Forelimb muscle (tissue), 1 donor: ENCODE measurements around the gene SMIM15. TPM values are rescaled to one million over a fixed set of nuclear protein-coding genes. Genes with fewer than 3 reads are reported as not detected.

ENCODE experiments used
- DNase-seq: peaks from one replicate; pipeline ENCODE4 v3.0.0-alpha.2; 2013; ENCODE audit warnings: low read depth
- polyA plus RNA-seq: library from polyadenylated mRNA; unstranded; fragments of 120-200 nt; gene quantifications from one replicate; pipeline ENCODE4 v1.2.1, GENCODE V29; 2013; ENCODE audit not compliant: insufficient read length

SMIM15 gene
- polyA plus RNA-seq, 1 donor = 28.9 TPM

DNA sequence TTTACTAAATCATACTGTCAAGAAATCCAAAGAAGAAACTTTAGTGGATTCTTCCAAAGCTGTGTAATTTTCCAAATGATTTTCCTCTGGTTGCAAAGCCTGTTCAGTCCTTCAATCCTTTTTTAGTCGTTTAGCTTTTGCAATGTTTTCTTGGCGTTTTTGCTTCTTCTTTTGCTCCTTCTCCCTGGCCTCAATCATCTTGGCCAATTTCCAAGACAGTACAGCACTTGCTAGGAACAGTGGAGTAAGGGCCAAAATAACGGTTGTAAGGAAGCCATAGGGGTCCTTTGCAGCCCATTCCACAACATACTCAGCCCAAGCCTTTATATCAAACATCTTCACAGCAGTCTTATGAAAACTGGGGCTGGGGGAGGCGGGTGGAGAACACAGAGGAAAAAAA lies 2.4 kb downstream of the SMIM15 start:
- DNase-seq = no peak

DNA sequence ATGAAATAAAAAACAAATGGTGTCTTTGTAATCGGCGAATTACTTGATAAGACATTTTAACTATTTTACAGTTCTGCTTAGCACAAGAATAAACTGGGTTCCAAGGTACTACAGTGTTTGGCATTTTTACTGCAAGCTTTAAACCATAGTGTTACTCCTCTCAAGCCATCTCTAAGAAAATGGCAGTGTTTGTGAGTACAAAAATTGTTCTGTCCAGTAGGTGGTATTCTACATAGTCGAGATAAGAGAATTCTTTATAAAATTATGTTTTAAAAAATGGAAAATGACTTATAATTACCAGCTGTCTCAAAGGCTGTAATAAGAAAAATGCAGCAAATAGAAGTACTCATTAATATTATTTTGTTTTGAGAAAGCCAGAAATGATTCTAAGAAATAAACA lies 3.2 kb downstream of the SMIM15 start:
- no peak for DNase-seq

DNA sequence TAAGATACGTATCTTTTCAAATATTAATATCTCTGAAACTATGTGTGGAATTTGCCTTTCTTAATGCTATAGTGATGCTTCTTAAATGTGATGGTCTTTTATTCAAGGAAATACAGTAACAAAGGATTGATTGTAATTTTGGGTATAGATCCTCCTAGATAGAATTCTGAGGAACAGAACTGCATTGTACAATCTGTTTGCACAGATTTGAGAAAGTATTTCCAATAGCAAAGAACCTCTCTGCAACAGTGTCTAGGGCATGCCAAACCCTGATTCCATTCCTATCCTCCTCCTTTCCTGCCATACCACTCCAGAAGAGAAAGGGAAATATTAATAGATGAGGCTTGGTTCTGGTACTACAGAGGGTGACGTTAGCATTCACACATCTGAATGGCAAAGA lies 10.4 kb downstream of the SMIM15 start:
- no peak for DNase-seq

DNA sequence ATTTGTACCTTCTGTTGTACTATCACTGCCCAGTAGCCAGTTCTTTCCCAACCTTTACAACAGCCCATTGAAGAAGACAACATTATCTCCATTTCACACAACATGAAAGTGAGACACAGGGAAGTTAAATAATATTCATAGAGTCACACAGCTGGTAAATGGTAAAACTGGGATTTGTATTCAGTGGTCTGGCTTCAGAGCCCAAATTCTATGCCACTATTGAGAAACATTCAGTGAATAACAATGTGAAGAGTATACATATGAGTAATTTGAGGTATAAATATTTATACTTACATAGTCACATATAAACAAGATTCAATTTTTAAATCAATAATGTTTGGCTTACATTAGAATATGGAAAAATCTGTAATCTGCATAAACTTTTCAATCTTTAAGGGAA lies 13.8 kb downstream of the SMIM15 start:
- no peak for DNase-seq

DNA sequence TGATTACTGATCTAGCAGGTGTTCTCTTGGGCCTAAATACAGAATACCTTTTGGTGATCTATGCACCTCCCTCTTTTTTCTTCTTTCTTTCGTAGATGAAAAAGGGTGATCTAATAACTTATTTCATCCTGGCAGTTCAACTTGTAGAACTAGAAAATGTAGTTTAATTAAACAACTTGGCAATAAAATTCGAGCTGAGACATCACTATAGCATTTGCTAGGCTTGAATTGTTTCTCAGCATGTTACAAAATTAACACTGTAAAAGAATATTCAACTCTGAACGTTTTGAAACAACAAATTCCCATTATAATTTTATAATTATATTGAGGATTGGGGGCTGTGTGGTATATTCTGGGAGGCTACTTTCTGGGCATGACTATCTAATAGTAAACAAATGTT lies 19.5 kb downstream of the SMIM15 start:
- no peak for DNase-seq

DNA sequence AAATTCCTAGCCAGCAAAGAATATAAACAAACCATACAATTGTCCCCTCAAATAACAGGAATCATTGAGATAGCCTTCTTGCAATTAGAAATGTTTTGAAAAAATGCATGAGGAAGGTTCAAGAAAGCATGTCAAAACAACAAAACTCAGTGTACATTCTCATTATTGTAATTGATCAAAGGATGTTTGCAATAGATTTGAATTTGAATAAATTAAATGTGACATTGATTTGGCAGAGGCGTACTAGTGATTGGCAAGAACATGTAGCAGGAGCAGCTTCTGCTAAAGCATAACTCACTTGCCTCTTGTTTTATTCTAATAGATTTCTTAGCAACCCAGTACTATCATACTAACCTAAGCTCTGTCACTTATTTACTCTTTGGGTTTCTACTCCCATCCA lies 19.9 kb downstream of the SMIM15 start:
- DNase-seq = no peak

DNA sequence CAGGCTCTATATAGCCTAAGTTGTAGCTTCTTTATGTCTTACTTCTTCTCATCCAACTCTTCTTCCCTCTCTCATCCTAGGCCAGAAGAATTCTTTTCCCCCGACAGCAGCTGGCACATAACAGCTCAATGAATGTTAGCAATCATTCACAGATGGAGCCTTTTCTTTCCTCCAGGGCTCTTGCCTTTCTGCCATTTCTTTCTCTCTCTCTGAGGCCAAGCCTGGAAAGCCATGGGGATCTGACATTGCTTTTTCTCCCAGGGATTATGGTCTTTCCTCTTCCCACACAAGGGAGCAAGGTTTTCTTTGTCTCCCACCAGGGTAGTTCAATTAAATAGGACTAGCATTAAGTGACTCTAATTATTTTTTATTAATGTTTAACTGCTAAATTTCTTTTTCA lies 20.5 kb downstream of the SMIM15 start:
- DNase-seq = no peak

DNA sequence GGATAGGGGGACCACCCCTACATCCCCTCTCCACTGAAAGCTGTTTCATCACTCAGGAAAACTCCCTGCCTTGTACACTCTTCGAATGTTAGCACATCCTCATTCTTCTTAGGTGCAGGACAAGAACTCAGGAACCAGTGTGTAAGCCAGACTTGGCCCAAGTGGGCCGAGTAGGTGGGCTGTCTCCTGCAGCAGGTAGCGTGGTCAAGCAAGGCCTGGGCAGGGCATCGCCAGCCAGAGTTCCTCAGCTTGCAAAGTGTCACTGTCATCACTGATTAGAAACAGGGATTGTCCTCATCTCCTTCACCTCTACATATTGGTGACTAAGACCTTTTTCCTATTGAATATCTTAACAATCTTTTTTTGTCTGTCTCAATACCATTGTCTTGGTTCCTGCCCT lies 22.3 kb downstream of the SMIM15 start:
- no peak for DNase-seq

DNA sequence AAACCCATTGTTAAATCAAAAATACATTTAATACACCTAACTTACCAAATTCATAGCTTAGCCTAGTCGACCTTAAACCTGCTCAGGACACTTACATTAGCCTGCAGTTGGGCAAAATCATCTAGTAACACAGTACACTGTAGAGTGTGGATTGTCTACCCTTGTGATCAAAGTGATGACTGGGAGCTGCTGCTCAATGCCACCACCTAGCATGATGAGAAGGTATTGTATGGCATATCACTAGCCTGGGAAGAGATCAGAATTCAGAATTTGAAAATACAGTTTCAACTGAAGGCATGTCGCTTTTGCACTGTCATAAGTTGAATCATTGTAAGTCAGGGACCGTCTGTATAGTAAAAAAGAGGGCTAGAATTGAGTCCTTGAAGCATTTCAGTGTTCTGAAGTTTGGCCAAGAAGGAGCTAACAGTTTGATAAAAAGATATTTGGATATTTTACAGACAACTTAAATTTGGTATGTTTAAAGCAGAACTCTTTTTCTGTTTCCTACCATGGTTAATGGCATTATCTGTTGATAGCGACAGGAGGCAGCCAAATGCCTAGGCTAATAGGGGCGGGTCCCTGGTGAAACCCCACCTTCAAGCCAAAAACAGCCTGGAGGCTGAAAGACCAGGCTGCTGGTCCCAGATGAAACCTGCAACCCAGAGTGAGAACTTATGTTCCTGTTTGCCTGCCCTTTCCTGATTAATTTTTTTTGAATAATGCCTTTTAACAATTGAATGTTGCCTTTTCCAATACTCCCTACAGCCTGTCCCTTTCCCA lies 23.0 kb downstream of the SMIM15 start:
- no peak for DNase-seq

DNA sequence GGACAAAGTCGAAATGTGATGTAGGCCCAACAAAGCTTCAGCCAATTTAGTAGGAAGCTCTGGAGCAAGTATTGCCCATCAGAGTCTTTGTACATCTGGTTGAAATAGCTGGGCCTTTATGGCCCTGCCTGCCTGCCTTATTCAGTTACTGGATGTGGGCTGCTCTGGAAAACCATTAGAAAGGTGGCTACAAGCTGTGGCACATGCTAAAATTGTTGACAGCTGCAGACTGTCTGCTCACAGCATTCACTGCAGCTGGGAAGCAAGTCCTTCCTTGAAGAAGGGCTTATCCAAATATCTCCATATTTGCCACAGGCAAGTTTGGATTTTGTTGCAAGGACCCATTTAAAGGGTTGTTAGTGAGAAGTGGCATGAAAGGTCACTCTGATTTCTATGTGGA lies 24.4 kb downstream of the SMIM15 start:
- DNase-seq = no peak

DNA sequence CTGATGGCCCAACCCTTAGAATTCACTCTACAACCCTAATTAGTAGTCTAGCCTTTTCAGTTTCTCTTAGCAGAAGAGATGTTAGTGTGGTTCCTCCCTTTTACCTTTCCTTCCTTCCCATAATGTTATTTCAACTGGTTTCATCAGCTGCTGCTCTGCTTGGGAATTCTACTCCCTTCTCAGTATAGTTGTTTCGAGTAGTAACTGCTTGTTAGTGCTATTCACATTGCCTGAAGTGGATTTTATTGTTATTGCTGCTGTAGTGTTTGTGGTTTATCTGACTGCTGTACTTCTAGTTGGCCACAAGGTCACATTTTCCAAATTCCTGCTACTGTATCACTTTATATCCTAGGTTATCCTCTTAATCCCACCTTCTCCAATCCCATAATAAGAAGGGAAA lies 29.7 kb downstream of the SMIM15 start:
- no peak for DNase-seq

DNA sequence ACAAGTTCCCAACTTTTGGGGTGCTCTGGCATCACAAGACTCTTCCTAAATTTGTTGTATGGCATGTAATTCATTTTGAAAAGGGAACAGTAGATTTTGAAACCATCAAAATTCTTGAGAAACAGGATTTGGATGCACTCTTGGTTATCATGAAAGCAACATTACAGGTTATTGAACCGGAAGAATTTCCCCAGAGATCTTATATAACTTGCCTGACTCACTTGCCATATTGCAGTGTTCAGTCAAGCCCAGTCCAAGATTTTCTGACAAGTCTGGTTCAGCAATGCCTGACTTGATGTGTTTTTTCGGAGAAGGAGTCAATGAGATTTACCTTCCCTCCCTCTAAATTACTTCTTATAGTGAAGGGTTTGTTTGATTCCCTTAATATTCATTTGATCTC lies 32.0 kb downstream of the SMIM15 start:
- DNase-seq = no peak

DNA sequence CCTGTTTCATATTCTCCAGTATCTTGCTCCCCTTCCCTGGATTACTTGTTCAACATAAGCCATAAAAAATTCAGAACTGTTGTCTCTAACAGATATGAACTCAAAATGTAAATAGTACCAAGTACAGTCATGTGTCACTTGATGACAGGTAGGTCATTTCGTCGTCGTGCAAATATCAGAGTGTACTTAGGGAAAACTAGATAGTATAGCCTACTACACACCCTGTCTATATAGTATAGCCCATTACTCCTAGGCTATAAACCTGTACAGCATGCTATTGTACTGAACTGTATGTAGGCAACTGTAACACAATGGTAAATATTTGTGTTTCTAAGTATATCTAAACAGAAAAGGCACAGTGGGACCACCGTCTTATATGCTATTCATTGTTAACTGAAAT lies 39.1 kb downstream of the SMIM15 start:
- no peak for DNase-seq

DNA sequence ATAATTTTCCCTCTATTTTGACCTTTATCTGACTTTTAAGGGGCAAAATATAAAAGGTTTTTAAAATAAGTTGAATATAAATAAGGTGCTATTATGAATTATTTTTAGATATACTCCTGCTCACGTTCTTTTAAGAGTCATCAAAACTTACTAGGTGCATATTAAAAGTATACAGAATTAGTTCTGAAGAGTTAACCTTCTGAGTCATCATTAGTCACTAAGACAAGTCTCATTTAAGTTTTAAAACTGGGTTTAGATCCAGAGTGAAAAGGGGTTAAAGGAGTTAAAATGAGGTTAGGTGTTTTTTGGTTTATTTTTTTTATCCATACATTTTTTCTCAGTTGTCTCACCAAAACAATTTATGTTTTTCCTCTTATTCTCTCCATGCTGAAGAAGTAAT lies 41.7 kb downstream of the SMIM15 start:
- no peak for DNase-seq

DNA sequence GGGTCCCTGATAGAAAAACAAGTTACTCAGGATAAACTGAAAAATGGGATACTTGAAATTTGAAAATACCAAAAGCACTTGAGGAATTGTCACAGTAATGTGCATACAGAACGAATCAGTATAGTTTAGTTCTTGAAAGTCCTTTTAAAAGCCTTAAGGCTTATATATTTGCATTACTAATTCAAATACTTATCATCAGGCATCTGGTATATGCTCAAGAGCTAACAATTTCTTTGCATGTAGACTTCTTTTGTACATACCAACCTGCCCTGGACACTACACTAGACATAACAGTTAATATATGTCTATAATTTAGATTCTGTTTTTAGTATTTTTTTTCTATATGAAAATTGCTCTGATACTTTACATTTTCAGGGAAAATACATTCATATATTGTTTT lies 43.2 kb downstream of the SMIM15 start:
- DNase-seq = no peak

DNA sequence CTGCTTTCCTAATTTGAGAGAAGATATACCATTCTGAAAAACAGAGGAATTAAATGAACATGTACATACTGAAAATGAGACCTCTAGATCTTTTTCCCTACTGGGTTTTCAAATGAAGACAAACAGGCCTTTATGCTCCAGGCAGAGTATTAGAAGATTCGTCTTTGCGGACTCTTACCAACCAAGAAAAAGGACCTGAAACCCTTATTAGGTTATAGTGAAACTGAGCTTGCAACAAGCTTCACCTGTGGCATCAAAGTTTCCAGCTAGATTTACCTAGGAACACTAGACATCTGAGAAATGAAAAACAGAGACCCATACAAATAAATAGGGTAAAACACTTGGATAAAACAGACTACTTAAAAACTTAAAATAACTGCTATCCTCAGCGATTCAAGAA lies 46.3 kb downstream of the SMIM15 start:
- no peak for DNase-seq

DNA sequence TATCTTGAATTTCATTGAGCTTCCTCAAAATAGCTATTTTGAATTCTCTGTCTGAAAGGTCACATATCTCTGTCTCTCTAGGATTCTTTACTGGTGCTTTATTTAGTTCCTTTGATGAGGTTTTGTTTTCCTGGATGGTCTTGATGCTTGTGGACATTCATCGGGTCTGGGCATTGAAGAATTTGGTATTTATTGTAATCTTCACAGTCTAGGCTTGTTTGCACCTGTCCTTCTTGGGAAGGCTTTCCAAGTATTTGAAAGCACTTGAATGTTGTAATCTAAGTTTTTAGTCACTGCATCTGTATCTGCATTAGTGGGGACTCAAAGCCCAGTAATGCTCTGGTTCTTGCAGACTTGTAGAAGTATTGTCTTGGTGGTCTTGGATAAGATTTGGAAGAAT lies 47.8 kb downstream of the SMIM15 start:
- DNase-seq = no peak

Other genes starting within 250 kb of the SMIM15 start
- gene ERCC8, start 217.4 kb downstream of the SMIM15 start, polyA plus RNA-seq = 14.4 TPM
- 22.2 TPM for gene NDUFAF2, start 217.3 kb downstream of the SMIM15 start, polyA plus RNA-seq
- gene ZSWIM6, start 169.8 kb upstream of the SMIM15 start, polyA plus RNA-seq = 7.8 TPM